Neural progenitor cell (in vitro differentiated cells): ENCODE results near the gene AADACL2. TPM values are rescaled to one million over a fixed set of nuclear protein-coding genes. Genes with fewer than 3 reads are reported as not detected.

ENCODE experiments used
- DNase-seq: peaks from one replicate; pipeline ENCODE4 v3.0.0-alpha.2; 2016; ENCODE audit warnings: low spot score
- H2AFZ ChIP-seq: fragments of 200-600 bp; sonication (generic); replicated peaks from 2 replicates; pipeline ENCODE4 v1.6.1; 2016; ENCODE audit warnings: antibody characterized with exemption
- H3F3A ChIP-seq: fragments of 200-600 bp; sonication (generic); 2 replicates; pipeline ENCODE4 v1.6.1; 2016; ENCODE audit warnings: antibody characterized with exemption, low read depth
- H3K27ac ChIP-seq: fragments of 200-600 bp; sonication (generic); 2 replicates; pipeline ENCODE4 v1.5.1; 2016; ENCODE audit warnings: mild to moderate bottlenecking
- H3K27me3 ChIP-seq: fragments of 200-600 bp; sonication (generic); 2 replicates; pipeline ENCODE4 v1.6.1; 2016; ENCODE audit warnings: mild to moderate bottlenecking, moderate library complexity
- H3K36me3 ChIP-seq: fragments of 200-600 bp; sonication (generic); 2 replicates; pipeline ENCODE4 v1.5.1; 2016
- H3K4me1 ChIP-seq: fragments of 200-600 bp; sonication (generic); 2 replicates; pipeline ENCODE4 v1.6.1; 2016; ENCODE audit warnings: mixed run types
- H3K4me2 ChIP-seq: fragments of 200-600 bp; sonication (generic); 2 replicates; pipeline ENCODE4 v1.6.1; 2016
- H3K4me3 ChIP-seq: fragments of 200-600 bp; sonication (generic); 2 replicates; pipeline ENCODE4 v1.5.1; 2016
- H3K79me2 ChIP-seq: fragments of 200-600 bp; sonication (generic); 2 replicates; pipeline ENCODE4 v1.6.1; 2016; ENCODE audit warnings: low read depth
- H3K9ac ChIP-seq: fragments of 200-600 bp; sonication (generic); 2 replicates; pipeline ENCODE4 v1.6.1; 2016
- H3K9me3 ChIP-seq: fragments of 200-600 bp; sonication (generic); 2 replicates; pipeline ENCODE4 v1.5.1; 2016; ENCODE audit warnings: low read depth
- H4K20me1 ChIP-seq: fragments of 200-600 bp; sonication (generic); 2 replicates; pipeline ENCODE4 v1.6.1; 2016; ENCODE audit warnings: low read depth
- H3K27ac Mint-ChIP-seq: 3 replicates; pipeline ENCODE4 v1.8.0; 2021; ENCODE audit warnings: mixed read lengths
- H3K27me3 Mint-ChIP-seq: 2 replicates; pipeline ENCODE4 v1.8.0; 2022; ENCODE audit warnings: low read depth, mild to moderate bottlenecking, inconsistent platforms, moderate library complexity, mixed read lengths; ENCODE audit not compliant: insufficient read depth
- H3K36me3 Mint-ChIP-seq: 3 replicates; pipeline ENCODE4 v1.8.0; 2021; ENCODE audit warnings: mixed read lengths
- H3K4me1 Mint-ChIP-seq: 3 replicates; pipeline ENCODE4 v1.8.0; 2021; ENCODE audit warnings: mixed read lengths
- H3K4me3 Mint-ChIP-seq: 3 replicates; pipeline ENCODE4 v1.8.0; 2021; ENCODE audit warnings: mild to moderate bottlenecking, moderate library complexity, mixed read lengths
- H3K9me3 Mint-ChIP-seq: 3 replicates; pipeline ENCODE4 v1.8.0; 2020; ENCODE audit warnings: mixed read lengths
- EZH2 ChIP-seq: fragments of 200-600 bp; sonication (generic); IDR thresholded peaks from 2 replicates; pipeline ENCODE4 v1.6.1; 2017; ENCODE audit warnings: antibody characterized with exemption, mild to moderate bottlenecking, moderate library complexity
- EZH2phosphoT487 ChIP-seq: fragments of 200-600 bp; sonication (generic); IDR thresholded peaks from 2 replicates; pipeline ENCODE4 v1.6.1; 2017; ENCODE audit warnings: antibody characterized with exemption
- total RNA-seq: library from RNA; depleted of rRNA; stranded (reverse); fragments of >200 nt; gene quantifications from 2 replicates; pipeline ENCODE4 v1.2.3, GENCODE V29; 2015; ENCODE audit warnings: low replicate concordance
- TF ChIP-seq, protein P1 (sequence below): fragments of 200-600 bp; sonication (generic); IDR thresholded peaks from 2 replicates; pipeline ENCODE4 v1.5.1; 2017; ENCODE audit warnings: antibody characterized with exemption, mild to moderate bottlenecking

AADACL2 gene
- total RNA-seq, 1 donor from 2014 or later, result not detected

DNA sequence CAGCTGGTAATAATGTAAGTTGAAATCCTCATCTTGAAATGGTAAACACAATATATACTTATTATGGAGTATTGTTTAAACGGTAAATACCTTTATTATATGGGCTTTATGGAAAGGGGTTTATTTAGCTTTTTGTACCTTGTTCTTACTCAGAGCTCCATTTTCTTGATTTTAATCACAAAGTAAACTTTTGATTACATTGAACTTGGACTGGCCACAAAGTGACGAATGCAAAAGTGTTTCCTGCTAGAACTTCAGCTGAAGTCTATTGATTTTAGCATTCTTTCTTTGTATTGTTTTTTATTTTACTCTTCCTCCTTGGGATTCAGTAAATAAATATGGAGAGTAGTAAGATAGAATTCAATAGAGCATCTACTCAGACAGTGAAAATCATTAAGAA lies 60.4 kb downstream of the AADACL2 start:
- H3K4me2 ChIP-seq, result no peak overlapping the region
- no peak for DNase-seq
- no peaks in the 10 kb centered on the region for H4K20me1 ChIP-seq
- no peaks in the 10 kb centered on the region for H3K36me3 ChIP-seq
- TF ChIP-seq EZH2, result no peak
- no peak for TF ChIP-seq EZH2phosphoT487
- TF ChIP-seq, protein P1, sequence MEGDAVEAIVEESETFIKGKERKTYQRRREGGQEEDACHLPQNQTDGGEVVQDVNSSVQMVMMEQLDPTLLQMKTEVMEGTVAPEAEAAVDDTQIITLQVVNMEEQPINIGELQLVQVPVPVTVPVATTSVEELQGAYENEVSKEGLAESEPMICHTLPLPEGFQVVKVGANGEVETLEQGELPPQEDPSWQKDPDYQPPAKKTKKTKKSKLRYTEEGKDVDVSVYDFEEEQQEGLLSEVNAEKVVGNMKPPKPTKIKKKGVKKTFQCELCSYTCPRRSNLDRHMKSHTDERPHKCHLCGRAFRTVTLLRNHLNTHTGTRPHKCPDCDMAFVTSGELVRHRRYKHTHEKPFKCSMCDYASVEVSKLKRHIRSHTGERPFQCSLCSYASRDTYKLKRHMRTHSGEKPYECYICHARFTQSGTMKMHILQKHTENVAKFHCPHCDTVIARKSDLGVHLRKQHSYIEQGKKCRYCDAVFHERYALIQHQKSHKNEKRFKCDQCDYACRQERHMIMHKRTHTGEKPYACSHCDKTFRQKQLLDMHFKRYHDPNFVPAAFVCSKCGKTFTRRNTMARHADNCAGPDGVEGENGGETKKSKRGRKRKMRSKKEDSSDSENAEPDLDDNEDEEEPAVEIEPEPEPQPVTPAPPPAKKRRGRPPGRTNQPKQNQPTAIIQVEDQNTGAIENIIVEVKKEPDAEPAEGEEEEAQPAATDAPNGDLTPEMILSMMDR, result no peak
- H3K27ac Mint-ChIP-seq, result no peak overlapping the region
- no peak overlapping the region for H2AFZ ChIP-seq
- H3K9me3 Mint-ChIP-seq, result no peaks in the 10 kb centered on the region
- H3K27me3 ChIP-seq, result no peaks in the 10 kb centered on the region
- H3F3A ChIP-seq, result no peaks in the 10 kb centered on the region
- no peak overlapping the region for H3K4me3 ChIP-seq
- no peaks in the 10 kb centered on the region for H3K27me3 Mint-ChIP-seq
- H3K4me3 Mint-ChIP-seq, result no peak overlapping the region
- no peak overlapping the region for H3K27ac ChIP-seq
- H3K9me3 ChIP-seq, result peaks cover 4% of the 10 kb centered on the region
- H3K9ac ChIP-seq, result no peak overlapping the region
- no peaks in the 10 kb centered on the region for H3K4me1 ChIP-seq
- H3K36me3 Mint-ChIP-seq, result no peaks in the 10 kb centered on the region
- no peaks in the 10 kb centered on the region for H3K79me2 ChIP-seq
- H3K4me1 Mint-ChIP-seq, result no peaks in the 10 kb centered on the region

DNA sequence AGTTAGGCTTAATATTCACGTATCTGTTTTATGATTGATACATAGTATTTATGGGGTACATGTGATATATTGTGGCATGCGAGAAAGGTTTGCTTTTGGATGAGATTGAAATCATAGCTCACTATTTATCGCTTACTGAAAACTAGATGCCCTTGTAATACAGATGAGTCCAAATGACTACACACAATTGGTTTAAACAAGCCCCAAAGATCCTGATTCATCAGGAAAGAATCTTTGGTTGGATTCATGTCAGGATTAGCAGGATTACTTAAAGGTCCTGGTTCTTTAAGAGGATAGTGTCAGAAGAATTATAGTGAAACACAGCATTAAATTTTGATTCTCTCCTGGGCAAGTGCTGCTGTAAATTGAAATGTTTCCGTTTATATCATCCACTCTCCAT lies 61.5 kb downstream of the AADACL2 start:
- Histone ChIP-seq H3K4me2 (no peak overlapping the region), H3K9me3 (peaks cover 4% of the 10 kb centered on the region), H3K36me3 (no peaks in the 10 kb centered on the region), H4K20me1 (no peaks in the 10 kb centered on the region), H3F3A (no peaks in the 10 kb centered on the region), H3K9ac (no peak overlapping the region), H3K79me2 (no peaks in the 10 kb centered on the region), H3K27me3 (no peaks in the 10 kb centered on the region), H3K27ac (no peak overlapping the region), H3K4me1 (no peaks in the 10 kb centered on the region), H2AFZ (no peak overlapping the region), H3K4me3 (no peak overlapping the region)
- no peak for DNase-seq
- TF ChIP-seq, protein P1, result no peak
- no peak for TF ChIP-seq EZH2phosphoT487
- no peak for TF ChIP-seq EZH2
- no peaks in the 10 kb centered on the region for H3K36me3 Mint-ChIP-seq
- no peak overlapping the region for H3K27ac Mint-ChIP-seq
- no peaks in the 10 kb centered on the region for H3K27me3 Mint-ChIP-seq
- no peaks in the 10 kb centered on the region for H3K9me3 Mint-ChIP-seq
- no peaks in the 10 kb centered on the region for H3K4me1 Mint-ChIP-seq
- no peak overlapping the region for H3K4me3 Mint-ChIP-seq

GRCh38 chr3:151796105-151796680 lies 62.5 kb downstream of the AADACL2 start:
- Mint-ChIP-seq H3K27ac (no peak overlapping the region), H3K9me3 (no peaks in the 10 kb centered on the region), H3K27me3 (no peaks in the 10 kb centered on the region), H3K4me3 (no peak overlapping the region), H3K4me1 (no peaks in the 10 kb centered on the region), H3K36me3 (no peaks in the 10 kb centered on the region)
- no peaks in the 10 kb centered on the region for H3K79me2 ChIP-seq
- H3K36me3 ChIP-seq, result no peaks in the 10 kb centered on the region
- H3F3A ChIP-seq, result no peaks in the 10 kb centered on the region
- no peak overlapping the region for H3K27ac ChIP-seq
- H3K9me3 ChIP-seq, result peaks cover 2% of the 10 kb centered on the region
- H2AFZ ChIP-seq, result no peak overlapping the region
- no peaks in the 10 kb centered on the region for H3K27me3 ChIP-seq
- no peak overlapping the region for H3K4me2 ChIP-seq
- H3K9ac ChIP-seq, result no peak overlapping the region
- DNase-seq, result no peak
- H3K4me3 ChIP-seq, result no peak overlapping the region
- no peaks in the 10 kb centered on the region for H3K4me1 ChIP-seq
- TF ChIP-seq EZH2phosphoT487, result no peak
- TF ChIP-seq, protein P1, result no peak
- no peak for TF ChIP-seq EZH2
- no peaks in the 10 kb centered on the region for H4K20me1 ChIP-seq
